DMS 273 (cell line): Measurements from ENCODE around the gene DHX15.

ENCODE experiments used
- DNase-seq: peaks from one replicate; lab custom pipeline; 2025; ENCODE audit not compliant: unreplicated experiment; lab: John Stamatoyannopoulos, UW

Gene DHX15

GRCh38 chr4:24584211-24584850 lies at the start of gene DHX15:
TSS of gene DHX15 (minus strand) at chr4:24584554. CDS start at chr4:24584393, 161 bp downstream.
- peak; percentile 97 for DNase-seq

- DNase-seq, result no peak
These were observed 47.7 kb upstream of the DHX15 start for GRCh38 chr4:24632011-24632410.

GRCh38 chr4:24630937-24631336 lies 46.6 kb upstream of the DHX15 start:
- DNase-seq, result no peak

- DNase-seq, result no peak
These were observed 40.7 kb upstream of the DHX15 start for GRCh38 chr4:24625091-24625490.

- DNase-seq, result no peak
These were observed 40.0 kb upstream of the DHX15 start for GRCh38 chr4:24624381-24624780.

- DNase-seq, result no peak
These were observed 37.9 kb upstream of the DHX15 start for GRCh38 chr4:24622146-24622834.

GRCh38 chr4:24615977-24616376 lies 31.6 kb upstream of the DHX15 start:
- no peak for DNase-seq

- no peak for DNase-seq
These were observed 30.5 kb upstream of the DHX15 start for GRCh38 chr4:24614881-24615280.

- DNase-seq, result no peak
These were observed 29.1 kb upstream of the DHX15 start for GRCh38 chr4:24613502-24613901.

GRCh38 chr4:24611575-24611974 lies 27.2 kb upstream of the DHX15 start:
- no peak for DNase-seq

GRCh38 chr4:24607334-24607733 lies 23.0 kb upstream of the DHX15 start:
- no peak for DNase-seq

- DNase-seq, result no peak
These were observed 20.9 kb upstream of the DHX15 start for GRCh38 chr4:24605216-24605615.

GRCh38 chr4:24604558-24605214 lies 20.3 kb upstream of the DHX15 start:
- no peak for DNase-seq

- no peak for DNase-seq
These were observed 19.0 kb upstream of the DHX15 start for GRCh38 chr4:24603343-24603742.

- DNase-seq, result no peak
These were observed 16.8 kb upstream of the DHX15 start for GRCh38 chr4:24601121-24601520.

GRCh38 chr4:24599275-24599674 lies 14.9 kb upstream of the DHX15 start:
- DNase-seq, result no peak

- no peak for DNase-seq
These were observed 13.7 kb upstream of the DHX15 start for GRCh38 chr4:24598025-24598424.

- no peak for DNase-seq
These were observed 11.3 kb upstream of the DHX15 start for GRCh38 chr4:24595659-24596058.

GRCh38 chr4:24594887-24595286 lies 10.5 kb upstream of the DHX15 start:
- DNase-seq, result no peak

- no peak for DNase-seq
These were observed 5.1 kb upstream of the DHX15 start for GRCh38 chr4:24589448-24589847.

- DNase-seq, result no peak
These were observed 4.0 kb upstream of the DHX15 start for GRCh38 chr4:24588216-24588954.
